Activated T-helper 1 cell treated with anti-CD3 and anti-CD28 coated beads, Interleukin-12 subunit alpha, Interleukin-12 subunit beta, Interleukin-2, Interleukin-4 antibody, amounts not matched to agents 30 ng/mL and 10 ng/mL and 1 ng/mL, durations not matched to agents 14 hours and 24 hours and 36 hours (primary cell): ENCODE data around the gene TBC1D2. TPM values are rescaled to one million over a fixed set of nuclear protein-coding genes. Genes with fewer than 3 reads are reported as not detected.

Experiments used
- DNase-seq: peaks from one replicate; pipeline ENCODE4 v3.0.0; 2021; ENCODE audit warnings: low spot score
- H3K27ac Mint-ChIP-seq: one replicate; pipeline ENCODE4 v1.8.0; 2021; ENCODE audit warnings: mild to moderate bottlenecking, mixed read lengths
- H3K27me3 Mint-ChIP-seq: one replicate; pipeline ENCODE4 v1.8.0; 2022; ENCODE audit warnings: mild to moderate bottlenecking, moderate library complexity, mixed read lengths; ENCODE audit not compliant: insufficient read depth
- H3K36me3 Mint-ChIP-seq: one replicate; pipeline ENCODE4 v1.8.0; 2021; ENCODE audit warnings: low read depth, mixed read lengths
- H3K4me1 Mint-ChIP-seq: one replicate; pipeline ENCODE4 v1.8.0; 2021; ENCODE audit warnings: low read depth, mixed read lengths
- H3K4me3 Mint-ChIP-seq: one replicate; pipeline ENCODE4 v1.8.0; 2021; ENCODE audit warnings: mild to moderate bottlenecking, moderate library complexity, mixed read lengths
- H3K9me3 Mint-ChIP-seq: one replicate; pipeline ENCODE4 v1.8.0; 2021; ENCODE audit warnings: mixed read lengths
- intact Hi-C: fragments of 100-400 bp; cut with micrococcal nuclease; formaldehyde crosslinking; loops from one replicate; pipeline ENCODE4 v1.15.1; 2024
- total RNA-seq: library from RNA; stranded (reverse); gene quantifications from 2 replicates; pipeline ENCODE4 v1.2.3, GENCODE V29; 2022

The TBC1D2 gene
- total RNA-seq, 1 donor from 2014 or later, result 2.2 TPM

- no peaks in the 10 kb centered on the region for H3K9me3 Mint-ChIP-seq
- DNase-seq, result no peak
- no peak overlapping the region for H3K4me3 Mint-ChIP-seq
- H3K27me3 Mint-ChIP-seq, result peaks cover 2% of the 10 kb centered on the region
- H3K4me1 Mint-ChIP-seq, result no peaks in the 10 kb centered on the region
- no peak overlapping the region for H3K27ac Mint-ChIP-seq
- intact Hi-C loops, result no loop called here
- peaks cover 2% of the 10 kb centered on the region for H3K36me3 Mint-ChIP-seq
Measured at GRCh38 chr9:98216391-98216790, 39.1 kb downstream of the TBC1D2 start.

GRCh38 chr9:98215821-98216220, 39.6 kb downstream of the TBC1D2 start:
- Mint-ChIP-seq H3K27ac (no peak overlapping the region), H3K36me3 (peaks cover 2% of the 10 kb centered on the region), H3K4me1 (no peaks in the 10 kb centered on the region), H3K27me3 (peaks cover 2% of the 10 kb centered on the region), H3K9me3 (no peaks in the 10 kb centered on the region), H3K4me3 (no peak overlapping the region)
- no peak for DNase-seq
- intact Hi-C loops, result no loop called here

- no peak for DNase-seq
- Mint-ChIP-seq H3K4me1 (no peaks in the 10 kb centered on the region), H3K9me3 (no peaks in the 10 kb centered on the region), H3K4me3 (no peak overlapping the region), H3K27me3 (peaks cover 2% of the 10 kb centered on the region), H3K27ac (no peak overlapping the region), H3K36me3 (peaks cover 2% of the 10 kb centered on the region)
- intact Hi-C loops, result no loop called here
Measured at GRCh38 chr9:98215271-98215670, 40.2 kb downstream of the TBC1D2 start.

GRCh38 chr9:98214811-98215210, 40.6 kb downstream of the TBC1D2 start:
- Mint-ChIP-seq H3K36me3 (peaks cover 2% of the 10 kb centered on the region), H3K4me3 (no peak overlapping the region), H3K27me3 (peaks cover 2% of the 10 kb centered on the region), H3K27ac (no peak overlapping the region), H3K9me3 (no peaks in the 10 kb centered on the region), H3K4me1 (no peaks in the 10 kb centered on the region)
- intact Hi-C loops, result no loop called here
- DNase-seq, result no peak

GRCh38 chr9:98211260-98211659, 44.2 kb downstream of the TBC1D2 start:
- Mint-ChIP-seq H3K9me3 (no peaks in the 10 kb centered on the region), H3K27ac (no peak overlapping the region), H3K36me3 (peaks cover 2% of the 10 kb centered on the region), H3K4me1 (peaks cover under 1% of the 10 kb centered on the region), H3K4me3 (no peak overlapping the region), H3K27me3 (peaks cover 2% of the 10 kb centered on the region)
- no peak for DNase-seq
- intact Hi-C loops, result no loop called here

GRCh38 chr9:98210435-98210834, 45.0 kb downstream of the TBC1D2 start:
- intact Hi-C loops, result no loop called here
- H3K36me3 Mint-ChIP-seq, result peaks cover 2% of the 10 kb centered on the region
- peaks cover 9% of the 10 kb centered on the region for H3K4me1 Mint-ChIP-seq
- no peaks in the 10 kb centered on the region for H3K9me3 Mint-ChIP-seq
- peaks cover 2% of the 10 kb centered on the region for H3K27me3 Mint-ChIP-seq
- no peak overlapping the region for H3K4me3 Mint-ChIP-seq
- no peak overlapping the region for H3K27ac Mint-ChIP-seq
- DNase-seq, result no peak

GRCh38 chr9:98209530-98209929, 45.9 kb downstream of the TBC1D2 start:
- intact Hi-C loops, result no loop called here
- Mint-ChIP-seq H3K27me3 (no peaks in the 10 kb centered on the region), H3K4me3 (no peak overlapping the region), H3K4me1 (peaks cover 9% of the 10 kb centered on the region), H3K9me3 (no peaks in the 10 kb centered on the region), H3K27ac (no peak overlapping the region), H3K36me3 (peaks cover 2% of the 10 kb centered on the region)
- no peak for DNase-seq

GRCh38 chr9:98208635-98209034, 46.8 kb downstream of the TBC1D2 start:
- no peaks in the 10 kb centered on the region for H3K27me3 Mint-ChIP-seq
- no peaks in the 10 kb centered on the region for H3K9me3 Mint-ChIP-seq
- no peak overlapping the region for H3K4me3 Mint-ChIP-seq
- DNase-seq, result no peak
- no peak overlapping the region for H3K27ac Mint-ChIP-seq
- H3K36me3 Mint-ChIP-seq, result peaks cover 2% of the 10 kb centered on the region
- intact Hi-C loops, result no loop called here
- H3K4me1 Mint-ChIP-seq, result peaks cover 9% of the 10 kb centered on the region

- no peak overlapping the region for H3K4me3 Mint-ChIP-seq
- intact Hi-C loops, result no loop called here
- no peak overlapping the region for H3K27ac Mint-ChIP-seq
- no peaks in the 10 kb centered on the region for H3K27me3 Mint-ChIP-seq
- peaks cover 9% of the 10 kb centered on the region for H3K4me1 Mint-ChIP-seq
- H3K36me3 Mint-ChIP-seq, result peaks cover 2% of the 10 kb centered on the region
- H3K9me3 Mint-ChIP-seq, result no peaks in the 10 kb centered on the region
- no peak for DNase-seq
Measured at GRCh38 chr9:98207606-98208005, 47.8 kb downstream of the TBC1D2 start.

GRCh38 chr9:98206754-98207153, 48.7 kb downstream of the TBC1D2 start:
- Mint-ChIP-seq H3K27ac (no peak overlapping the region), H3K4me1 (peaks cover 9% of the 10 kb centered on the region), H3K36me3 (no peaks in the 10 kb centered on the region), H3K9me3 (no peaks in the 10 kb centered on the region), H3K27me3 (no peaks in the 10 kb centered on the region), H3K4me3 (no peak overlapping the region)
- DNase-seq, result no peak
- intact Hi-C loops, result no loop called here

- intact Hi-C loops, result loop anchor here (1.0 kb wide), 2 partner anchors 59 to 130 kb away; no protein-coding TSS in a partner anchor
- H3K36me3 Mint-ChIP-seq, result no peaks in the 10 kb centered on the region
- no peaks in the 10 kb centered on the region for H3K27me3 Mint-ChIP-seq
- H3K4me1 Mint-ChIP-seq, result peaks cover 9% of the 10 kb centered on the region
- DNase-seq, result no peak
- H3K27ac Mint-ChIP-seq, result no peak overlapping the region
- no peaks in the 10 kb centered on the region for H3K9me3 Mint-ChIP-seq
- H3K4me3 Mint-ChIP-seq, result no peak overlapping the region
Measured at GRCh38 chr9:98204692-98205091, 50.8 kb downstream of the TBC1D2 start.

GRCh38 chr9:98203153-98203552, 52.3 kb downstream of the TBC1D2 start:
- Mint-ChIP-seq H3K27ac (no peak overlapping the region), H3K27me3 (no peaks in the 10 kb centered on the region), H3K9me3 (no peaks in the 10 kb centered on the region), H3K4me3 (no peak overlapping the region), H3K4me1 (peaks cover 9% of the 10 kb centered on the region), H3K36me3 (no peaks in the 10 kb centered on the region)
- intact Hi-C loops, result no loop called here
- DNase-seq, result no peak

GRCh38 chr9:98202252-98202651, 53.2 kb downstream of the TBC1D2 start:
- no peaks in the 10 kb centered on the region for H3K27me3 Mint-ChIP-seq
- H3K27ac Mint-ChIP-seq, result no peak overlapping the region
- intact Hi-C loops, result no loop called here
- no peak for DNase-seq
- no peak overlapping the region for H3K4me3 Mint-ChIP-seq
- H3K36me3 Mint-ChIP-seq, result no peaks in the 10 kb centered on the region
- no peaks in the 10 kb centered on the region for H3K9me3 Mint-ChIP-seq
- H3K4me1 Mint-ChIP-seq, result peaks cover 9% of the 10 kb centered on the region

- H3K4me3 Mint-ChIP-seq, result no peak overlapping the region
- H3K27ac Mint-ChIP-seq, result no peak overlapping the region
- no peaks in the 10 kb centered on the region for H3K27me3 Mint-ChIP-seq
- H3K9me3 Mint-ChIP-seq, result no peaks in the 10 kb centered on the region
- no peak for DNase-seq
- intact Hi-C loops, result no loop called here
- no peaks in the 10 kb centered on the region for H3K36me3 Mint-ChIP-seq
- peaks cover 9% of the 10 kb centered on the region for H3K4me1 Mint-ChIP-seq
Measured at GRCh38 chr9:98201749-98202148, 53.7 kb downstream of the TBC1D2 start.
